Gastroesophageal sphincter (tissue), 2 donors: Measurements from ENCODE around the gene METTL21A.

Source experiments
- POLR2A ChIP-seq, 2 donors: fragments of 450-650 bp; IDR thresholded peaks; one replicate each; pipeline ENCODE4 v1.6.1; 2017; ENCODE audit warnings: antibody characterized with exemption in 2 of 2, mild to moderate bottlenecking in 2 of 2, moderate library complexity in 1 of 2
- POLR2AphosphoS5 ChIP-seq: sonication (generic); formaldehyde crosslinking; IDR thresholded peaks from one replicate; pipeline ENCODE4 v1.6.1; 2017; ENCODE audit warnings: antibody characterized with exemption

DNA sequence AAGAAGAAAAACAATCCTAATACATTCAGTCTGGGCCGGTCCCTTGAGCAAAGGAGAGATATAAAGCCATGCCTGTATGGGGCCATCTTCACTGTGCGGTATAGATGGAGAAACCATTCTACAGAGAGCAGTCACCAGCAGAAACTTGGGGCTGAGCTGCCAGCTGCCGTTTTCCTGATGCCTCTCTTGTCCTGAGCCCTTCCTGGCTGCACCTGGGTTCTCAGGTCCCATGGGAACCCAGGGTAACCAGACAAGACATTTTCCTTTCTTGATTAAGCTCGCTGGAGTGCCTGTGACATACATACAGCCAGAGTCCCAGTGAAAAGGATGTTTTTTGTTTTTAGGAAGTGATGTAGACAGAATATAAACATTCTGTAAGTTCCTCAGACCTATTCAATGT lies 5.3 kb upstream of the METTL21A start:
- no peak for TF ChIP-seq POLR2AphosphoS5
- no peak for TF ChIP-seq POLR2A (IDR thresholded peaks at IDR 0.05)
